Prostate gland (tissue), 2 donors: ENCODE data around the gene POU3F2.

Source experiments
- POLR2A ChIP-seq: fragments of 450-650 bp; IDR thresholded peaks from one replicate; pipeline ENCODE4 v1.6.1; 2016; ENCODE audit warnings: antibody characterized with exemption, mild to moderate bottlenecking
- POLR2AphosphoS5 ChIP-seq: sonication (generic); formaldehyde crosslinking; IDR thresholded peaks from one replicate; pipeline ENCODE4 v1.6.1; 2017; ENCODE audit warnings: antibody characterized with exemption
- TF ChIP-seq, protein P1 (sequence below), 4 experiments: fragments of 200-600 bp in 2 of 4; fragments of 450-650 bp in 2 of 4; sonication (generic) in 2 of 4; IDR thresholded peaks; 1 replicate in 3 of 4; 2 replicates in 1 of 4; pipeline ENCODE4 v1.5.1; 2016 to 2019; ENCODE audit warnings: antibody characterized with exemption in 4 of 4, mild to moderate bottlenecking in 2 of 4, moderate library complexity in 2 of 4

DNA sequence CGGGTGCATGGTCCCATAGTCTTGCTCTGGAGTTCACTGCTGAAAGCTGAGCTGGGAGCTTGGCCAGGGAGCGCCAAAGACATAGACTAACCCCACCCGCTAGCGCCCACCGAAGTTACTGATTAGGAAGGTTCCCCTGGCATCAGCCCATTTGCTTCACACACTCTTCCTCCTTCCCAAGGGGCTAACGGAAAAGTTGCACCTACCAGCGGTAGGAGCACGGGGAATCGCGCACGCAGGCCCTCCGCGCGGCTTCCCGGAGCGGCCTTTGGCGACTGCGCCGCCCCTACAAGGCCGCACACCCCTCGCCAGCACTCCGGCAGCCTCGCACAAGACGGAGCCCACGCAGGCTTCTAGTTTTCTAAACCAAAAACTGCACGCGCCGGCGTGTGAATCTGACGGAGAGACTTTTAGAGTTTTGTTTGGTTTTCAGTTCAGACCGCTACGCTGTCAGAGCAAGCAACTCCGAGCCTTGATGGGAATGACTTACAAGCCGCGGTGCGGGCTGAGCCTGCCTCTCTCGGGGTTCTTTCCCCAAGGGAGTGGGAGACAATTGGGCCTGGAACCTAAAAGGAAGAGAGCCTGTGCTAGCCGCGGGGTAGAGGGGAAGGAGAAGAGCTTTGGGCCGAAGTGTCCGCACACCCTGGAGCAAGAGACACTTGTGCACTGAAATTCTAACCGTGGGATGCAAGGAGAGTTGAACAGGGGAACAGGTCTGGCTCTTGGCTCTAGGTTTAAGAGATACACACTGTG, 891 bp upstream of the POU3F2 start:
- TF ChIP-seq, protein P1, sequence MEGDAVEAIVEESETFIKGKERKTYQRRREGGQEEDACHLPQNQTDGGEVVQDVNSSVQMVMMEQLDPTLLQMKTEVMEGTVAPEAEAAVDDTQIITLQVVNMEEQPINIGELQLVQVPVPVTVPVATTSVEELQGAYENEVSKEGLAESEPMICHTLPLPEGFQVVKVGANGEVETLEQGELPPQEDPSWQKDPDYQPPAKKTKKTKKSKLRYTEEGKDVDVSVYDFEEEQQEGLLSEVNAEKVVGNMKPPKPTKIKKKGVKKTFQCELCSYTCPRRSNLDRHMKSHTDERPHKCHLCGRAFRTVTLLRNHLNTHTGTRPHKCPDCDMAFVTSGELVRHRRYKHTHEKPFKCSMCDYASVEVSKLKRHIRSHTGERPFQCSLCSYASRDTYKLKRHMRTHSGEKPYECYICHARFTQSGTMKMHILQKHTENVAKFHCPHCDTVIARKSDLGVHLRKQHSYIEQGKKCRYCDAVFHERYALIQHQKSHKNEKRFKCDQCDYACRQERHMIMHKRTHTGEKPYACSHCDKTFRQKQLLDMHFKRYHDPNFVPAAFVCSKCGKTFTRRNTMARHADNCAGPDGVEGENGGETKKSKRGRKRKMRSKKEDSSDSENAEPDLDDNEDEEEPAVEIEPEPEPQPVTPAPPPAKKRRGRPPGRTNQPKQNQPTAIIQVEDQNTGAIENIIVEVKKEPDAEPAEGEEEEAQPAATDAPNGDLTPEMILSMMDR (IDR thresholded peaks at IDR 0.05), result no peak
- no peak for TF ChIP-seq POLR2A
- no peak for TF ChIP-seq POLR2AphosphoS5
